Spleen (tissue), 7 donors: ENCODE results near the gene CCSER2.

Experiments used
- CTCF ChIP-seq, 11 experiments: fragments of 200-600 bp in 7 of 11; fragments of 450-650 bp in 4 of 11; sonication (generic) in 4 of 11; IDR thresholded peaks in 8 of 11; conservative IDR thresholded peaks in 3 of 11; 1 replicate in 7 of 11; 2 replicates in 4 of 11; pipeline versions ENCODE4 v1.4.0 to v1.8.0; 2016 to 2021; ENCODE audit warnings: antibody characterized with exemption in 11 of 11, inconsistent platforms in 4 of 11, mild to moderate bottlenecking in 1 of 11
- POLR2A ChIP-seq, 3 donors: fragments of 450-650 bp; IDR thresholded peaks; one replicate each; pipeline ENCODE4 v1.5.1; 2017; ENCODE audit warnings: antibody characterized with exemption in 3 of 3, mild to moderate bottlenecking in 1 of 3
- POLR2AphosphoS5 ChIP-seq, 3 donors: sonication (generic); formaldehyde crosslinking; IDR thresholded peaks; one replicate each; pipeline ENCODE4 v1.5.1; 2017; ENCODE audit warnings: antibody characterized with exemption in 3 of 3
- donor health status: DM: no; HTN: no; CAD: no; lungs with moderate emphysema.
- donor health status: DM: no; HTN: no; CAD: no.
- donor health status: DM: no; HTN: no; CAD: no.

- TF ChIP-seq CTCF (IDR thresholded peaks at IDR 0.05 in 8 of 11, conservative IDR thresholded peaks at IDR 0.05 in 3 of 11): no peak
- TF ChIP-seq POLR2A (IDR thresholded peaks at IDR 0.05): no peak
- TF ChIP-seq POLR2AphosphoS5 (IDR thresholded peaks at IDR 0.05): no peak
Observed at GRCh38 chr10:84310470-84310869, 17.9 kb upstream of the CCSER2 start.
